ENCODE measurements around the gene SSH2.

GRCh38 chr17:29627951-29628350 is 302.1 kb downstream of the SSH2 start:
- TF ChIP-seq POLR2A (IDR thresholded peaks at IDR 0.05; ENCODE audit: low read depth) (no peak), CTCF (IDR thresholded peaks at IDR 0.05) (no peak), EP300 (IDR thresholded peaks at IDR 0.05) (no peak), POLR2AphosphoS5 (IDR thresholded peaks at IDR 0.05) (no peak)
